DND-41 (cell line): ENCODE results near the gene GRAP2.

ENCODE experiments used
- CTCF ChIP-seq: IDR thresholded peaks from 2 replicates; pipeline ENCODE4 v1.5.1; 2012; ENCODE audit warnings: borderline replicate concordance, low read length, moderate library complexity, mild to moderate bottlenecking; ENCODE audit not compliant: poor library complexity, severe bottlenecking; ENCODE audit errors: extremely low read depth
- EZH2 ChIP-seq: IDR thresholded peaks from 3 replicates; pipeline ENCODE4 v1.6.1; 2012; ENCODE audit warnings: borderline replicate concordance, low read depth, mild to moderate bottlenecking, moderate library complexity, low read length, inconsistent platforms; ENCODE audit not compliant: severe bottlenecking

GRCh38 chr22:39933741-39934140 is 32.9 kb downstream of the GRAP2 start:
- TF ChIP-seq EZH2 (no peak), CTCF (no peak)
